Measurements from ENCODE around the gene ATG7. TPM values are rescaled to one million over a fixed set of nuclear protein-coding genes. Genes with fewer than 3 reads are reported as not detected.

Gene ATG7
- total and polyA plus RNA-seq, 8 donors = 25.0 to 73.3 (median 29.6) TPM

- Histone ChIP-seq H3K4me1 (no peaks in the 10 kb centered on the region), H3K36me3 (no peaks in the 10 kb centered on the region), H3K27ac (no peak overlapping the region), H3K27me3 (no peaks in the 10 kb centered on the region), H3K9me3 (no peaks in the 10 kb centered on the region), H3K4me3 (no peak overlapping the region)
- ATAC-seq = no peak
- no peak for TF ChIP-seq CTCF (IDR thresholded peaks at IDR 0.05)
- intact Hi-C loops (cut with DNase I) = no loop called here
- DNase-seq = no peak
These were observed 147.9 kb downstream of the ATG7 start for GRCh38 chr3:11420066-11420465.

- H3K9me3 ChIP-seq = no peaks in the 10 kb centered on the region
- intact Hi-C loops (cut with DNase I) = no loop called here
These were observed 150.1 kb downstream of the ATG7 start for GRCh38 chr3:11422291-11422690.

GRCh38 chr3:11423868-11424267 is 151.7 kb downstream of the ATG7 start:
- H3K36me3 ChIP-seq = peaks cover 0 to 20% of the 10 kb centered on the region in 2 donors
- intact Hi-C loops (cut with DNase I) = no loop called here
- no peak for DNase-seq
- no peaks in the 10 kb centered on the region for H3K27me3 ChIP-seq
- no peak for ATAC-seq
- no peak overlapping the region for H3K27ac ChIP-seq
- H3K4me1 ChIP-seq = no peaks in the 10 kb centered on the region
- H3K9me3 ChIP-seq = no peaks in the 10 kb centered on the region
- H3K4me3 ChIP-seq = no peak overlapping the region
- no peak for TF ChIP-seq CTCF (IDR thresholded peaks at IDR 0.05)

More at GRCh38 chr3:11422291-11422690, 150.1 kb downstream of the ATG7 start:
- no peak overlapping the region for H3K27ac ChIP-seq
- H3K4me3 ChIP-seq = no peak overlapping the region
- peaks cover 0 to 7% of the 10 kb centered on the region in 2 donors for H3K36me3 ChIP-seq
- TF ChIP-seq CTCF (IDR thresholded peaks at IDR 0.05) = no peak
- H3K4me1 ChIP-seq = no peaks in the 10 kb centered on the region
- ATAC-seq = no peak
- DNase-seq = no peak
- no peaks in the 10 kb centered on the region for H3K27me3 ChIP-seq

- peaks cover 0 to 20% of the 10 kb centered on the region in 2 donors for H3K36me3 ChIP-seq
- no peak for TF ChIP-seq CTCF (IDR thresholded peaks at IDR 0.05)
These were observed 152.1 kb downstream of the ATG7 start for GRCh38 chr3:11424277-11424676.

GRCh38 chr3:11430207-11430606 is 158.0 kb downstream of the ATG7 start:
- Histone ChIP-seq H3K4me1 (peaks cover 0 to 13% of the 10 kb centered on the region in 2 donors), H3K9me3 (no peaks in the 10 kb centered on the region), H3K27ac (no peak overlapping the region), H3K4me3 (no peak overlapping the region), H3K27me3 (no peaks in the 10 kb centered on the region), H3K36me3 (peaks cover 0 to 20% of the 10 kb centered on the region in 2 donors)
- intact Hi-C loops (cut with DNase I) = no loop called here
- DNase-seq = no peak
- no peak for ATAC-seq
- TF ChIP-seq CTCF (IDR thresholded peaks at IDR 0.05) = no peak

More at GRCh38 chr3:11424277-11424676, 152.1 kb downstream of the ATG7 start:
- intact Hi-C loops (cut with DNase I) = no loop called here
- H3K27ac ChIP-seq = no peak overlapping the region
- no peak for ATAC-seq
- H3K4me1 ChIP-seq = no peaks in the 10 kb centered on the region
- no peak overlapping the region for H3K4me3 ChIP-seq
- DNase-seq = no peak
- H3K27me3 ChIP-seq = no peaks in the 10 kb centered on the region
- no peaks in the 10 kb centered on the region for H3K9me3 ChIP-seq
